ENCODE data around the gene VIL1. TPM values are rescaled to one million over a fixed set of nuclear protein-coding genes. Genes with fewer than 3 reads are reported as not detected.

The VIL1 gene
- total and polyA plus RNA-seq, 9 of the 15 experiments (the other 6 are each of a cell fraction or from before 2014, with no cell fraction given) = 0.51 to 2.7 (median 1.2) TPM

GRCh38 chr2:218383892-218384519, 34.9 kb upstream of the VIL1 start:
- no TSS peak for BruUV-seq (replicated peaks)
- WGBS (ENCODE audit: insufficient coverage, low coverage, missing lambda C conversion rate) = 67% methylated on average over 8 of the region's 10 CpGs
- no peaks in the 10 kb centered on the region for H3K9me1 ChIP-seq (ENCODE audit: control insufficient read depth, insufficient read depth, low read length)
- no peak overlapping the region for H3K27ac ChIP-seq (ENCODE audit: extremely low read depth, low read depth, low read length)
- ChIA-PET CTCF (ENCODE audit: low intra/inter-chr PET ratio) (no interaction called here), POLR2A (no interaction called here)
- H3K36me3 ChIP-seq (ENCODE audit: control insufficient read depth, insufficient read depth, low read length) = no peaks in the 10 kb centered on the region
- no peak overlapping the region for H3K4me2 ChIP-seq (ENCODE audit: insufficient read depth, low read length)
- no peaks in the 10 kb centered on the region for H3K79me2 ChIP-seq (ENCODE audit: control insufficient read depth, insufficient read depth, low read length)
- H3K9me3 ChIP-seq (replicated peaks; ENCODE audit: control insufficient read depth, insufficient read depth, low read depth, low read length) = no peaks in the 10 kb centered on the region
- H3K27me3 ChIP-seq (ENCODE audit: control insufficient read depth in 2 of 2, insufficient read depth in 2 of 2, low read length in 2 of 2) = no peaks in the 10 kb centered on the region
- H3K9ac ChIP-seq (ENCODE audit: insufficient read depth in 1 of 2, low read depth in 2 of 2, low read length in 2 of 2) = no peak overlapping the region
- no peak overlapping the region for H2AFZ ChIP-seq (ENCODE audit: low read depth, low read length)
- H3K4me3 ChIP-seq = no peak overlapping the region
- in situ Hi-C loops (cut with MboI) (no loop called here), intact Hi-C loops (cut with micrococcal nuclease) (no loop called here)
- no peaks in the 10 kb centered on the region for H4K20me1 ChIP-seq (replicated peaks; ENCODE audit: control insufficient read depth, insufficient read depth, low read length)
- no peak for ATAC-seq
- peaks cover 7 to 16% of the 10 kb centered on the region in 2 experiments; a peak in 4 of 5 replicates for H3K4me1 ChIP-seq (replicated peaks in 1 of 2; ENCODE audit: control insufficient read depth in 2 of 2, insufficient read depth in 2 of 2, low read length in 2 of 2)
- DNase-seq (ENCODE audit: extremely low read depth in 1 of 4, low spot score in 3 of 4) = no peak
- no peak for FAIRE-seq
- TF ChIP-seq ZKSCAN1 (IDR thresholded peaks at IDR 0.05; ENCODE audit: low read depth, low read length) (no peak), ZNF174 (CRISPR knock-in tag; IDR thresholded peaks at IDR 0.05) (no peak), CCAR2 (IDR thresholded peaks at IDR 0.05; ENCODE audit: low read depth, low read length) (no peak), ATF4 (CRISPR knock-in tag; IDR thresholded peaks at IDR 0.05) (no peak), CREB5 (CRISPR knock-in tag; IDR thresholded peaks at IDR 0.05) (no peak), ZNF3 (CRISPR knock-in tag; IDR thresholded peaks at IDR 0.05) (no peak), ZNF184 (CRISPR knock-in tag; IDR thresholded peaks at IDR 0.05) (no peak), TCF15 (CRISPR knock-in tag; IDR thresholded peaks at IDR 0.05) (no peak), NKRF (IDR thresholded peaks at IDR 0.05; ENCODE audit: borderline replicate concordance) (no peak), ZC3H11A (IDR thresholded peaks at IDR 0.05; ENCODE audit: low read depth, low read length) (no peak), POLR2AphosphoS5 (IDR thresholded peaks at IDR 0.05; ENCODE audit: control insufficient read depth, insufficient read depth, low read depth, low read length) (no peak), MAX (CRISPR knock-in tag; IDR thresholded peaks at IDR 0.05) (no peak), ZNF644 (tag; IDR thresholded peaks at IDR 0.05; ENCODE audit: low read depth) (no peak), THRAP3 (IDR thresholded peaks at IDR 0.05; ENCODE audit: borderline replicate concordance) (no peak), IRF1 (CRISPR knock-in tag; IDR thresholded peaks at IDR 0.05; ENCODE audit: borderline replicate concordance) (no peak), PTRF (tag; IDR thresholded peaks at IDR 0.05) (no peak), CBFA2T3 (IDR thresholded peaks at IDR 0.05) (no peak), SOX6 (IDR thresholded peaks at IDR 0.05) (no peak)

All from K562 (cell line).